ENCODE results near the gene CFAP92.

CFAP92 gene

GRCh38 chr3:129003578-129004112, 9.8 kb upstream of the CFAP92 start:
- peak; percentile 47 for DNase-seq

- DNase-seq: no peak
These were observed 9.0 kb upstream of the CFAP92 start for GRCh38 chr3:129002573-129003569.

- DNase-seq: peak; percentile 16
These were observed 8.1 kb upstream of the CFAP92 start for GRCh38 chr3:129001806-129002572.

- DNase-seq: no peak
These were observed 7.4 kb upstream of the CFAP92 start, which contains the start of gene EFCC1 for GRCh38 chr3:129001101-129001805. TSS of gene EFCC1 (plus strand) at chr3:129001304. CDS start at chr3:129001629, 325 bp downstream.

GRCh38 chr3:129000742-129001100, 6.8 kb upstream of the CFAP92 start:
- DNase-seq: no peak

- DNase-seq: no peak
These were observed 5.2 kb upstream of the CFAP92 start for GRCh38 chr3:128999102-128999501.

- DNase-seq: no peak
These were observed 4.7 kb upstream of the CFAP92 start for GRCh38 chr3:128998561-128998960.

- no peak for DNase-seq
These were observed 3.7 kb upstream of the CFAP92 start for GRCh38 chr3:128997486-128998133.

GRCh38 chr3:128996726-128997125, 2.9 kb upstream of the CFAP92 start:
- no peak for DNase-seq

GRCh38 chr3:128996200-128996599, 2.3 kb upstream of the CFAP92 start:
- DNase-seq: no peak

- no peak for DNase-seq
These were observed 1.9 kb upstream of the CFAP92 start for GRCh38 chr3:128995737-128996136.

- DNase-seq: no peak
These were observed 988 bp upstream of the CFAP92 start for GRCh38 chr3:128994581-128995546.

- DNase-seq: no peak
These were observed 267 bp upstream of the CFAP92 start for GRCh38 chr3:128994173-128994512.

- DNase-seq: no peak
These were observed 883 bp downstream of the CFAP92 start for GRCh38 chr3:128992926-128993460.

GRCh38 chr3:128991355-128991895, 2.5 kb downstream of the CFAP92 start:
- no peak for DNase-seq

GRCh38 chr3:128988286-128988685, 5.6 kb downstream of the CFAP92 start:
- no peak for DNase-seq

GRCh38 chr3:128987302-128988100, 6.4 kb downstream of the CFAP92 start:
- DNase-seq: no peak

GRCh38 chr3:128984596-128984995, 9.3 kb downstream of the CFAP92 start:
- DNase-seq: no peak

- DNase-seq: no peak
These were observed 10.4 kb downstream of the CFAP92 start for GRCh38 chr3:128983293-128984069.
